AG10803 (cell line): ENCODE results near the gene PIN1.

Source experiments
- DNase-seq: peaks from one replicate; pipeline ENCODE4 v3.0.0; 2010; ENCODE audit warnings: low read depth
- H3K4me3 ChIP-seq: 2 replicates; pipeline ENCODE4 v1.5.1; 2011; ENCODE audit warnings: mild to moderate bottlenecking, low read length, control low read depth
- TF ChIP-seq, protein P1 (sequence below): conservative IDR thresholded peaks from 2 replicates; pipeline ENCODE4 v1.5.1; 2011; ENCODE audit warnings: mild to moderate bottlenecking, low read length, control low read depth, inconsistent platforms

The PIN1 gene

DNA sequence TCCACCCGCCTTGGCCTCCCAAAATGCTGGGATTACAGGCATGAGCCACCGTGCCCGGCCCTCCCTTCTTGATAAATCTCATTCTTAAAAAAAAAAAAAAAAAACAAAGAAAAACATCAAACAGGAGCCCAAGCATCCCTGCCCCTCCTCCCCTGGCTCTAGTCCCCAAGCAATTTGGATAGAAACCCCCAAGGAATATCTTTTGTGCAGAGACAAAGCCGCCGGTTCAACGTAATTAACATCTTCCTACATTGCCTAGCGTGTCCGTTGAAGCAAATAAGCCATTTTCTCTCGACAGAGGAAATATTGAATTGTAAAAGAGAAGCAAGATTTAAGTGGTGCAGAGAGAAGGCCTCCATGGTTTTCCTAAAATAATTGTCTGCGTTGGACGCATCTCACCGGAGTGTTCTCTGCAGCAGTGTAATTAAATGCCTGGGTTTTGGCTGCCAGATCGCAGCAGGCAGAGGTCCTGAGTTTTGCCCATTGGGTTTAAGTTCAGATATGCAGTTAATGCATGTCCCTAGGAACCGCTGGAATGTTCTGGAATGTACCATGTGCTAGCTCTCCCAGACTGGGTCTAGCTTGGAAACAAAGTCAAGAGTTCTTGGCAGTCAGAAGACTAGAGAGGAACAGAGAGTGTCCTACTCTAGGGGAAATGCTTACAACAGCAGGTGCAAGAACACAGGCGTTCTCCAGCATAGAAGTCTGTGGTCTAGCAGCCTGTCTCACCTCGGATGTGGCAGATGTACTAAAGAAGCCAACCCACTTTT lies 30.8 kb downstream of the PIN1 start:
- H3K4me3 ChIP-seq, result no peak overlapping the region
- TF ChIP-seq, protein P1, sequence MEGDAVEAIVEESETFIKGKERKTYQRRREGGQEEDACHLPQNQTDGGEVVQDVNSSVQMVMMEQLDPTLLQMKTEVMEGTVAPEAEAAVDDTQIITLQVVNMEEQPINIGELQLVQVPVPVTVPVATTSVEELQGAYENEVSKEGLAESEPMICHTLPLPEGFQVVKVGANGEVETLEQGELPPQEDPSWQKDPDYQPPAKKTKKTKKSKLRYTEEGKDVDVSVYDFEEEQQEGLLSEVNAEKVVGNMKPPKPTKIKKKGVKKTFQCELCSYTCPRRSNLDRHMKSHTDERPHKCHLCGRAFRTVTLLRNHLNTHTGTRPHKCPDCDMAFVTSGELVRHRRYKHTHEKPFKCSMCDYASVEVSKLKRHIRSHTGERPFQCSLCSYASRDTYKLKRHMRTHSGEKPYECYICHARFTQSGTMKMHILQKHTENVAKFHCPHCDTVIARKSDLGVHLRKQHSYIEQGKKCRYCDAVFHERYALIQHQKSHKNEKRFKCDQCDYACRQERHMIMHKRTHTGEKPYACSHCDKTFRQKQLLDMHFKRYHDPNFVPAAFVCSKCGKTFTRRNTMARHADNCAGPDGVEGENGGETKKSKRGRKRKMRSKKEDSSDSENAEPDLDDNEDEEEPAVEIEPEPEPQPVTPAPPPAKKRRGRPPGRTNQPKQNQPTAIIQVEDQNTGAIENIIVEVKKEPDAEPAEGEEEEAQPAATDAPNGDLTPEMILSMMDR, result no peak
- DNase-seq, result no peak

DNA sequence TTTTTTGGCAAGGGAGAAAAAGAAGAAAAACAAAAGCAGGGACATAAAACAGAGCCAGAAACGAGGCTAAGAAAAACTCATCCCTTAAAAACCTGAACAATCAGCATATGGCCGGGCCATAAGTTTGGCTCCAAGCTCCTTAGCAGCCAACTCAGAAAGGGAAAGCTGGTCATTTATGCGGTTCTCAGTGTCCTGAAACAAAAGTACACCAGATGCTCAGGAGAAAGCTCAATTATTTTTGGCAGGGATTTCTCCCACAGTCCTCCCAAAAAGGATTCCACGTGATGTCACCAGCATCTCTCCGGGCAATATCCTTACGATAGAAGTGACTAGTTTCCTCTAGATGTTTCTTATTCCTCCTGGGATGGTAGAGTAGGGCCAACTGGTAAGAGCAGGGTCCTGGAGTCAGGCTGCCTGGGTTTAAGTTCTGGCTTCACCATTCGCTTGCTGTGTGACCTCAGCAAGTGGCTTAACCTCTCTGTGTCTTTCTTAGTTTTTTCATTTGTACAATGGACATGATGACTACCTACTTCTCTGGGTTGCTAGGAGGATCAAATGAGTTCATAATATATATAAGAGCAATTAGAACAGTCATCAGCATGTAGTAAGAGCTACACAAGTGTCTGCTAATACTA lies 34.0 kb downstream of the PIN1 start:
- TF ChIP-seq, protein P1, result no peak
- peak; percentile 4 for DNase-seq

DNA sequence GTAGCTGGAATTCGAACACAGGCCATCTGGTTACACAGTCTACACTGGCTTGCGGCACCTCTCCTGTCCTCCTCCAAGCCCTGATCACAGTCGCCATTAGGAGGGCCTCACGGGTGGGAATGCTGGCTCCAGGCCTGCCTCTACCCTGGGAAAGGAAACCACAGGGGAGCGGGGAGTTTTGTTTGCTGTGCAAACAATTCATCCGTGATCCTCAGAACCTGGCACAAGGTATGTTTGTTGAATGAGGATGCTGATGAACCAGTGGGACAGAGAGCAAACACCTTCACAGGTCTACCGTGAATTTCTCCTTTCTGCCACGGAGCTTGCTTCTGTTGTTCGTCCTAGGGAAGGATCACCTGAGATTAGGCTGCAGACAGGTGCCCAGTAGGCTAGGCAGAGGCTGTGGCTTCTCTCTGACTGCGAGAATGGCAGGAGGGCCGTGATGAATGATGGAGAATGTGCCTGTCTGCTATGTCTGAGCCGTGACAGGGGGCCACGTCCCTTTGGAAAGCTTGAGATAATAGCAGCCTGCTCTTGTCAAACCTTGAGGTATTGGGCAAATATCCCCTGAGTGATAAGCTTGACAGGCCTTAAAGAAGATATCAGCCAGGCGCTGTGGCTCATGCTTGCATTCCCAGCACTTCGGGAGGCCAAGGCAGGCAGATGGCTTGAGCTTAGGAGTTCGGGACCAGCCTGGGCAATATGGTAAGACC lies 36.7 kb downstream of the PIN1 start:
- DNase-seq, result no peak
- H3K4me3 ChIP-seq, result no peak overlapping the region
- TF ChIP-seq, protein P1, result no peak

More for the DNA sequence above, 34.0 kb downstream of the PIN1 start:
- no peak overlapping the region for H3K4me3 ChIP-seq

DNA sequence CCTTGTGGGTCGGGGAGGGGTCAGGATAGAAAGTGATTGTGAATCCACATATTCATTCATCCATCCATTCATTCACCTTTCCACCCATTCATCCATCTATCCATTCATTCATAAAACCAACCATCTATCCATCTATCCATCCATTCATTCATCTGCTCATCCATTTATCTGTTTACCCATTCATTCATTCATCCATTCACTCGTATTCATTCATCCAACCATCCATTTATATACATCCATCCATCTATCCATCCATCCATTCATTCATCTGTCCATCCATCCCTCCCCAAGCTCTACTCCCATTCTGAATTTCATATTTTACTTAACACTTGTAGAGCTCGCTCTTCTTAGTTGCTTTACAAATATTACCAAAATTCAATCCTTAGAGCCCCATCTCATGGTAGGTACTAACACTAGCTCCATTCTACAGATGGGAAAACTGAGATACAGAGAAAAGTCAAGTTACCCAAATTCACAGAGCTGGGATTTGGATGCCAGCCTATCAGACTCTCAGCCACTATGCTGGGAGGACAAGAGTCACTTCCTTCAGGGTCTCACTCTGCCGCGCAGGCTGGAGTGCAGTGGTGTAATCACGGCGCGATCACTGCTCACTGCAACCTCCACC lies 37.6 kb downstream of the PIN1 start:
- TF ChIP-seq, protein P1, result no peak
- H3K4me3 ChIP-seq, result no peak overlapping the region
- DNase-seq, result no peak

DNA sequence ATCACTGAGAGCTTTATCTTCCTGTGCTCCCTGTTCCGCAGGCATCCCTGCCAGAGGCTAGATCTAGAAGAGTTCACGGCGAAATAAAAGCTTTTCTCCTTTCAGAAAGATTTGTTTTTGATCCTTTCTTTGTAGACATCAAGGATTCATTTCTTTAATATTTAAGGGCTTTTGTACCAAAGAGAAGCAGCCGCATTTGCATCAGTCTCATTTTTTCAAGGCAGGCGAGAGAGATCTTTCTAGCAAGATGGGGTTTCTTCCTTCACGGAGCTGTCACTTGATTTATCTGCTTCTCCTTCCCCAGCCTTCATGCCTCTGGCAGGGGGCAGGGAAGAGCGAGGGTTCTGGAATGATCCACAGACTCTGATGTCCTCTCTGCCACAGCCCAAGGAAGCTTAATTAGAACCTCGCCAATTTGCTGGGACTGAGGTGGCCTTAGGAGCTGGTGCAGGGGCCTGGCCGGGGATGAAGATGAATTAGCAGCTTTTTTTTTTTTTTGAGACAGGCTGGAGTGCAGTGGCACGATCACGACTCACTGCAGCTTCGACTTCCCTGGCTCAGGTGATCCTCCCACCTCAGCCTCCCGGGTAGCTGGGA lies 40.0 kb downstream of the PIN1 start:
- DNase-seq, result no peak
- H3K4me3 ChIP-seq, result no peak overlapping the region
- TF ChIP-seq, protein P1, result no peak

DNA sequence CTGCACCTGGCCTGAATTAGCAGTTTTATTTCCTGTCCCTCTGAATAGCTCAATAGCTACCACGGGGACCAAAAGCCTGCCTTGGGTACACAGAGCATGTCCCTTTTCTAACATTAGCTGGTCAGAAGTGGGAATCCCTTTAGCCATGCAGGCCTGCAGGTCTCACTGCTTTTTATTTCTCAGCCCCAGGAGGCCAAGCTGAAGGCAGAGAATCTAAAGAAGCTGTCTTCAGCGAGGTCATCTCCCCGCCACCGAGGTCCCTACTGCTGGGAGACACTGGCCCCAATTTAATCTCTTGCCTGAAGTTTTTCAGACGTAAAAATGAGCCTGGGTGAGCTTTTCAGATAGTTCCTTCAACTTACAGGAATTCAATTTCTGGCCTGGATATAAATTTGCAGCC lies 40.7 kb downstream of the PIN1 start:
- no peak for DNase-seq
- no peak overlapping the region for H3K4me3 ChIP-seq
- TF ChIP-seq, protein P1, result no peak
